Measurements from ENCODE around the gene GLCE.
A peak's percentile ranks its signal among the peaks of the same experiment; 100 is the strongest.

- peak; percentile 32; the same call in 1 of the 2 replicates for TF ChIP-seq CTCF (IDR thresholded peaks at IDR 0.05)
- TF ChIP-seq POLR2AphosphoS5 (IDR thresholded peaks at IDR 0.05; ENCODE audit: low read depth, low read length) = no peak
- no peak for TF ChIP-seq REST (IDR thresholded peaks at IDR 0.05; ENCODE audit: insufficient read depth in 1 of 2, low read depth in 2 of 2, low read length in 1 of 2)
Observed at GRCh38 chr15:69225355-69226022, 65.1 kb downstream of the GLCE start.
